ENCODE data around the gene SIPA1L3. TPM values are rescaled to one million over a fixed set of nuclear protein-coding genes. Genes with fewer than 3 reads are reported as not detected.

Gene SIPA1L3
- total RNA-seq, 1 donor from 2014 or later = 26.9 TPM

GRCh38 chr19:38151242-38151641, 244.2 kb downstream of the SIPA1L3 start:
- H3K27me3 ChIP-seq (ENCODE audit: insufficient read depth, low read length) = no peaks in the 10 kb centered on the region
- H3K9me3 ChIP-seq (ENCODE audit: insufficient read depth, low read depth, low read length) = no peaks in the 10 kb centered on the region
- H3K27me3 Mint-ChIP-seq (ENCODE audit: low read depth, unreplicated experiment) = no peaks in the 10 kb centered on the region
- no peak overlapping the region for H3K27ac Mint-ChIP-seq (ENCODE audit: unreplicated experiment)
- H3K4me1 Mint-ChIP-seq (ENCODE audit: low read depth, unreplicated experiment) = no peaks in the 10 kb centered on the region
- TF ChIP-seq CTCF (IDR thresholded peaks at IDR 0.05; ENCODE audit: insufficient read depth, low read depth, low read length) (no peak), EZH2 (IDR thresholded peaks at IDR 0.05; ENCODE audit: insufficient read depth, low read length) (no peak)
- FAIRE-seq (no peak), DNase-seq (ENCODE audit: low read depth) (no peak)
- H3K4me2 ChIP-seq (ENCODE audit: low read length) = no peak overlapping the region
- H4K20me1 ChIP-seq (ENCODE audit: insufficient read depth, low read length) = peaks cover 23% of the 10 kb centered on the region
- H3K36me3 ChIP-seq (ENCODE audit: insufficient read depth, low read length) = peaks cover 6% of the 10 kb centered on the region
- no peak overlapping the region for H2AFZ ChIP-seq (ENCODE audit: low read depth, low read length)
- H3K9ac ChIP-seq (ENCODE audit: low read length) = no peak overlapping the region
- H3K27ac ChIP-seq (ENCODE audit: low read depth, low read length) = no peak overlapping the region
- H3K4me3 ChIP-seq (ENCODE audit: insufficient read depth, low read depth, low read length) = no peak overlapping the region
- H3K79me2 ChIP-seq (ENCODE audit: insufficient read depth, low read length) = no peaks in the 10 kb centered on the region
- no peaks in the 10 kb centered on the region for H3K9me3 Mint-ChIP-seq (ENCODE audit: unreplicated experiment)
- H3K4me1 ChIP-seq (ENCODE audit: insufficient read depth, low read length) = peaks cover 11% of the 10 kb centered on the region
- H3K36me3 Mint-ChIP-seq (ENCODE audit: low read depth, unreplicated experiment) = peaks cover 12% of the 10 kb centered on the region
- H3K4me3 Mint-ChIP-seq (ENCODE audit: unreplicated experiment) = no peak overlapping the region

GRCh38 chr19:38152461-38153379, 245.7 kb downstream of the SIPA1L3 start:
- no peak for FAIRE-seq
- H3K27ac ChIP-seq (ENCODE audit: low read depth, low read length) = no peak overlapping the region
- H3K4me1 Mint-ChIP-seq (ENCODE audit: low read depth, unreplicated experiment) = no peaks in the 10 kb centered on the region

More at GRCh38 chr19:38152461-38153379, 245.7 kb downstream of the SIPA1L3 start:
- no peaks in the 10 kb centered on the region for H3K27me3 Mint-ChIP-seq (ENCODE audit: low read depth, unreplicated experiment)
- H3K36me3 Mint-ChIP-seq (ENCODE audit: low read depth, unreplicated experiment) = peaks cover 12% of the 10 kb centered on the region
- Histone ChIP-seq H3K79me2 (ENCODE audit: insufficient read depth, low read length) (no peaks in the 10 kb centered on the region), H3K4me3 (ENCODE audit: insufficient read depth, low read depth, low read length) (no peak overlapping the region), H3K9me3 (ENCODE audit: insufficient read depth, low read depth, low read length) (no peaks in the 10 kb centered on the region), H3K36me3 (ENCODE audit: insufficient read depth, low read length) (peaks cover 3% of the 10 kb centered on the region), H2AFZ (ENCODE audit: low read depth, low read length) (no peak overlapping the region), H3K4me1 (ENCODE audit: insufficient read depth, low read length) (peaks cover 11% of the 10 kb centered on the region), H4K20me1 (ENCODE audit: insufficient read depth, low read length) (peaks cover 23% of the 10 kb centered on the region), H3K27me3 (ENCODE audit: insufficient read depth, low read length) (no peaks in the 10 kb centered on the region), H3K9ac (ENCODE audit: low read length) (no peak overlapping the region), H3K4me2 (ENCODE audit: low read length) (peak overlapping the region; percentile 8)
- H3K9me3 Mint-ChIP-seq (ENCODE audit: unreplicated experiment) = no peaks in the 10 kb centered on the region
- peak; percentile 79 for DNase-seq (ENCODE audit: low read depth)
- H3K4me3 Mint-ChIP-seq (ENCODE audit: unreplicated experiment) = no peak overlapping the region
- H3K27ac Mint-ChIP-seq (ENCODE audit: unreplicated experiment) = peak overlapping the region; percentile 62
- TF ChIP-seq EZH2 (IDR thresholded peaks at IDR 0.05; ENCODE audit: insufficient read depth, low read length) (no peak), CTCF (IDR thresholded peaks at IDR 0.05; ENCODE audit: insufficient read depth, low read depth, low read length) (no peak)
